Omental fat pad (tissue), 4 donors: Measurements from ENCODE around the gene RGSL1. TPM values are rescaled to one million over a fixed set of nuclear protein-coding genes. Genes with fewer than 3 reads are reported as not detected.

ENCODE experiments used
- ATAC-seq: fragments of 150-250 bp; one replicate; pipeline ENCODE4 v1.9.1; 2016; ENCODE audit warnings: mild to moderate bottlenecking, moderate library complexity; ENCODE audit not compliant: low FRiP score
- DNase-seq: peaks from one replicate; pipeline ENCODE4 v3.0.0-alpha.2; 2019; ENCODE audit warnings: low spot score
- CTCF ChIP-seq, 3 donors: fragments of 450-650 bp; IDR thresholded peaks; one replicate each; pipeline ENCODE4 v1.5.1; 2016 to 2017; ENCODE audit warnings: antibody characterized with exemption in 3 of 3, mild to moderate bottlenecking in 3 of 3, moderate library complexity in 2 of 3
- total RNA-seq, 4 donors: library from RNA; depleted of rRNA; stranded (reverse); fragments of >200 nt; gene quantifications; one replicate each; pipeline ENCODE4 v1.1.0, GENCODE V29; 2016

RGSL1 gene
- total RNA-seq, 4 donors from 2014 or later: 1.7 TPM; not detected in 3

GRCh38 chr1:182410138-182410537 lies 39.8 kb upstream of the RGSL1 start:
- DNase-seq: no peak
- no peak for ATAC-seq
- TF ChIP-seq CTCF (IDR thresholded peaks at IDR 0.05): no peak

GRCh38 chr1:182410620-182411273 lies 39.2 kb upstream of the RGSL1 start:
- no peak for DNase-seq
- no peak for TF ChIP-seq CTCF (IDR thresholded peaks at IDR 0.05)
- no peak for ATAC-seq

GRCh38 chr1:182413486-182413885 lies 36.5 kb upstream of the RGSL1 start:
- no peak for TF ChIP-seq CTCF (IDR thresholded peaks at IDR 0.05)
- ATAC-seq: no peak
- DNase-seq: no peak

- no peak for DNase-seq
- ATAC-seq: no peak
- no peak for TF ChIP-seq CTCF (IDR thresholded peaks at IDR 0.05)
These were observed 36.0 kb upstream of the RGSL1 start for GRCh38 chr1:182413969-182414368.

- TF ChIP-seq CTCF (IDR thresholded peaks at IDR 0.05): no peak
- no peak for DNase-seq
- no peak for ATAC-seq
These were observed 34.2 kb upstream of the RGSL1 start for GRCh38 chr1:182415789-182416188.

GRCh38 chr1:182426442-182427430 lies 23.2 kb upstream of the RGSL1 start:
- no peak for DNase-seq

More at GRCh38 chr1:182426442-182427430, 23.2 kb upstream of the RGSL1 start:
- TF ChIP-seq CTCF (IDR thresholded peaks at IDR 0.05): no peak
- ATAC-seq: no peak
